ENCODE measurements around the gene UBE2L3.

DNA sequence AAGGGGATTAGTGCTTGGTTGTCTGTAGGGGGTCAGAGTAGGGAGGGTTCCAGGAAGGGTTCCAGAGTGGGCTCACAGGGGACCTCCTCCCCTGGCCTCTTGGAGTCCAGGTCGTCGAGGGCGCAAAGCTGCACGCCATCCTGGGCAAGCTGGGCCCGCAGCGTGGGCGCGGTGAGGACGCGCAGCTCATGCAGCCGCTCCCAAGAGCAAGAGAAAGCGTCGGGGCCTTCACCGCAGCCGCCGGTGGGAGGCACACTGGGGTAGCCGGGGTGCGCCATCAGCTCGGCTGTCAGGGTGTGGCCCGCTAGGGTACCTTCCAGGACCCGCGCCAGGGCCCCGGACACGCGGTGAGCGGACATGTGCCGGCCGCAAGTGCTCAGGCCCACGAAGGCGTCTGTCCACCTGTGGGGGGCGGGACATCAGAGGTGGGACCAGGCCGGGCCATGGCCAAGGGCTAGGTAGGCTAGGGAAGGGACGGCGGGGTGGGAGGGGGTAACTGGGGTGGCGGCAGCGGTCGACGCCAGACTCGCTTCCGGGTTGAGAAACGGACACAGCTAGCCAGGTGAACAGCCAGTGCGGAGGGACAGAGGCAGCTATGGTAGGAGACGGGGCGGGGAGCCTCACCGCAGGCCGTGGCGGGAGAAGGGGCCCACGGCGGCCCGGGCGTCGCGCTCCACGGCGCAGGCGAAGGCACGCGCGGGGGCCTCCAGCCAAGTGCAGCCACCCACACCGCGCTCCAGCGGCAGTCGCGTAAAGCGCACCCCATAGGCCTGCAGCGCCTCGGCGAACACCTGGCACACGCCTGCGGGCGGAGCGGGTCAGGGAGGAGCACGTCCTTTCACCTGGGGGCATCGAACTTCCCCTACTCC, 61.1 kb downstream of the UBE2L3 start:
- TF ChIP-seq, protein P1, sequence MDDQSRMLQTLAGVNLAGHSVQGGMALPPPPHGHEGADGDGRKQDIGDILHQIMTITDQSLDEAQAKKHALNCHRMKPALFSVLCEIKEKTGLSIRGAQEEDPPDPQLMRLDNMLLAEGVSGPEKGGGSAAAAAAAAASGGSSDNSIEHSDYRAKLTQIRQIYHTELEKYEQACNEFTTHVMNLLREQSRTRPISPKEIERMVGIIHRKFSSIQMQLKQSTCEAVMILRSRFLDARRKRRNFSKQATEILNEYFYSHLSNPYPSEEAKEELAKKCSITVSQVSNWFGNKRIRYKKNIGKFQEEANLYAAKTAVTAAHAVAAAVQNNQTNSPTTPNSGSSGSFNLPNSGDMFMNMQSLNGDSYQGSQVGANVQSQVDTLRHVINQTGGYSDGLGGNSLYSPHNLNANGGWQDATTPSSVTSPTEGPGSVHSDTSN (IDR thresholded peaks at IDR 0.05), result no peak
- no peak for TF ChIP-seq EP300 (IDR thresholded peaks at IDR 0.05)

Data from A549 (cell line).